Renal cortex interstitium (tissue), 11 donors: ENCODE measurements around the gene GTF2H4. TPM values are rescaled to one million over a fixed set of nuclear protein-coding genes. Genes with fewer than 3 reads are reported as not detected.
"Not testable (repeated sequence)": the region's sequence is repeated elsewhere in the genome, so short reads cannot be mapped to it uniquely, and the experiment has no call there.

Experiments used
- DNase-seq, 11 donors: peaks; one replicate each; pipeline ENCODE4 v3.0.0-alpha.2; 2013; ENCODE audit warnings: low read depth in 9 of 11, low spot score in 4 of 11; ENCODE audit errors: extremely low read depth in 1 of 11
- polyA plus RNA-seq, 3 donors: library from polyadenylated mRNA; unstranded; fragments of 120-200 nt; gene quantifications; one replicate each; pipeline ENCODE4 v1.2.1, GENCODE V29; 2013; ENCODE audit not compliant: insufficient read length in 3 of 3

Gene GTF2H4
- polyA plus RNA-seq, 3 donors, result 41.4 to 54.3 (median 48.3) TPM

DNA sequence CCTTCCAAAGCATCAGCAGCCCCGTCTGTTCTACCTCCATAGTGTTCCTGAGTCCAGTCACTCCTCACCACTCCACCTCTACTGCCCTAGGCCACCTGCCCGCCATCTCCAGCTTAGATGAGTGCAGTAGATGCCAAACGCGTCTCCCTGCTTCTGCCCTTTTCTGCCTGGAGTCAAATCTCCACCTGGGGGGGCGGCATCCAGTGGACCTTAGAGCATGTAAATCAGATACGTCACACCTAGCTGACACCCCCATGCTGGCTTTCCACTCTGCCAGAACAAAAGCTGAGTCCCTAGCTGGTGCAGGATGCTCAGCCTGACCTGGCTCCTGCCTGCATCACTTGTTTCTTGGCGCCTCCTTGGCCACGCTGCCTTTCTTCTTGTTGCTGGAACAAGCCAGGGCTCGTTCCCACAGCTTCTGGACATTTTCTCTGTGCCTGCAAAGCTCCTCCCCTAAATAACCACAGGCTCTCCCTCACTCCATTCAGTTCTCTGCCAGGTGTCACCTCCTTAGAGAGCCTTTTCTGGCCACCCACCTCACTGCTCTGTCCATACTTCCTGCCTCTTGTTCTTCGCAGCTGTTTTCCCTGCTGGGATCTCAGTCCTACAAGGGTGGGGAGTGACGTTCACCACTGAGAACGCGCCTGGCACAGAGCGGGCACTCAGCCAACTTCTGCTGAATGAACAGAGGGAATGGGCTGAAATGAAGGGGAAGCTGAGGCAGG is 17.9 kb upstream of the GTF2H4 start:
- DNase-seq, result no peak

DNA sequence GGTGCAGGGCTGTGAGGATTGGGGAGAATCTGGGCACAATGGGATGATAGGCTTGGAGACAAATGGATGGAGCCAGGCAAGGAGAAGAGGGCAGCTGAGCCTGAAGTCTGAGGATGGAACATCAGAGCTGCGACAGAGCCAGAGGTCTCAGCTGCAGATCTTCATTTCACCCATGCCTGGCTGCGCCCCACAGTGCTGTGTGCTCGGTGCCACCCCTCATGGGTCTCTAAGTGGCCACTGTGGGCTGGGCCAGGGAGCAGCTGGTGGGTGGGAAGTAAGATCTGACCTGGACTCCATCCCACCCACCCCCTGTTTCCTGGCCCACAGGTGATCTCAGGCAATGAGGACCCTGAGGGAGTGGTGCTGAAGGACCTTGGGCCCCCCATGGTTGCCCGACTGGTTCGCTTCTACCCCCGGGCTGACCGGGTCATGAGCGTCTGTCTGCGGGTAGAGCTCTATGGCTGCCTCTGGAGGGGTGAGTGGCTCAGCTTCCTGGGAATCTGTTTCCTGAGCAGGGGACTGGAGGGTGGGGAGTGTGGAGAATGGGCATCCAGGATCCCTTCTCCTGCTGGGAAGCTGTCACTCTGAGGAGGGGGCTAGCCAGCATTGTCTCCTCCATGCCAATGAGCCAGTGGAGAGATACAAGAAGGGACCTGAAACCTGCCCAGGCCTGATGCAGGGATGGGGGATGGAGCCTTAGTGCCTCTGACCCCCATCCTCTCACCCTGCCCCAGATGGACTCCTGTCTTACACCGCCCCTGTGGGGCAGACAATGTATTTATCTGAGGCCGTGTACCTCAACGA is 17.2 kb upstream of the GTF2H4 start:
- DNase-seq, result no peak

DNA sequence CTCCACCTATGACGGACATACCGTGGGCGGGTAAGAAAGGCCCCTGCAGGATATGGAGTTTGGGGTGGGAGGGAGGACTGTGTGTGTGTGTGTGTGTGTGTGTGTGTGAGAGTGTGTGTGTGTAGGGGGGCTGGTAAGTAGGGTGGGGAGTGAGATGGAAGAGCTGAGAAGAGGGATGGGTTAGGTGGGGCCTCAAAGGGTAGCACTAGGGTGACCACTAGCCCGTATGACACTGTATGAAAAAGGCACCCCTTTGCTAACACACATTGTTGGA is 16.6 kb upstream of the GTF2H4 start:
- no peak for DNase-seq

DNA sequence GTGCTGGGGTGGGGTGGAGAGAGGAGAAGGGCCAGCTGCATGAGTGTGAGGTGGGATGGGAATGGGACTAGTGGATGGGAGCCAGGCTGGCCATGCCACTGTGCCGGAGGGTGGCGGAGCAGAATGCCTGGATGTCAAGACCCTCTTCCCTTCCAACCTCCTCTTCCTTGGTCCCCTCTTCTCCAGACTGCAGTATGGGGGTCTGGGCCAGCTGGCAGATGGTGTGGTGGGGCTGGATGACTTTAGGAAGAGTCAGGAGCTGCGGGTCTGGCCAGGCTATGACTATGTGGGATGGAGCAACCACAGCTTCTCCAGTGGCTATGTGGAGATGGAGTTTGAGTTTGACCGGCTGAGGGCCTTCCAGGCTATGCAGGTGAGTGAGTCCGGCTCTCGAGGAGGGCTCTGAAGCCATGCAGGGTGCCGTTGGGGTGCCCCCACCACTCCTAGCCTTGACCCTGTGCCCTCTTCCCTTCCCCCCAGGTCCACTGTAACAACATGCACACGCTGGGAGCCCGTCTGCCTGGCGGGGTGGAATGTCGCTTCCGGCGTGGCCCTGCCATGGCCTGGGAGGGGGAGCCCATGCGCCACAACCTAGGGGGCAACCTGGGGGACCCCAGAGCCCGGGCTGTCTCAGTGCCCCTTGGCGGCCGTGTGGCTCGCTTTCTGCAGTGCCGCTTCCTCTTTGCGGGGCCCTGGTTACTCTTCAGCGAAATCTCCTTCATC is 16.0 kb upstream of the GTF2H4 start:
- DNase-seq, result no peak

DNA sequence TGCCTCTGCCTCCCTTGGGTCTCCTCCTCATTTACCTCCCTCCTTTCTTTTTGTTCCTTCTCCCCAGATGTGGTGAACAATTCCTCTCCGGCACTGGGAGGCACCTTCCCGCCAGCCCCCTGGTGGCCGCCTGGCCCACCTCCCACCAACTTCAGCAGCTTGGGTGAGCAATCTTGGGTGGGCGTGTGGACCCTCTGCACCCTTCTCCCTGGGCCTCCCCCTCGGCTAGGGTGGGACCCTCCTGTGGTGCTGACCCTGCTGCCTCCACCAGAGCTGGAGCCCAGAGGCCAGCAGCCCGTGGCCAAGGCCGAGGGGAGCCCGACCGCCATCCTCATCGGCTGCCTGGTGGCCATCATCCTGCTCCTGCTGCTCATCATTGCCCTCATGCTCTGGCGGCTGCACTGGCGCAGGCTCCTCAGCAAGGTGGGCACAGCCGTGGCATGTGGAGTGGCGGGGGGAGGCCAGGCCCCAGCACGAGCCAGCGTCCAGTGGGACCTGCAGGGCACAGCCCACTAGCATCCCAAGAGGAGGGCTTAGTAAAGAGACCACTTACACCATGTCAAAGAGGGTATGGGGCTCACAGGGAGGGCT is 14.9 kb upstream of the GTF2H4 start:
- no peak for DNase-seq

DNA sequence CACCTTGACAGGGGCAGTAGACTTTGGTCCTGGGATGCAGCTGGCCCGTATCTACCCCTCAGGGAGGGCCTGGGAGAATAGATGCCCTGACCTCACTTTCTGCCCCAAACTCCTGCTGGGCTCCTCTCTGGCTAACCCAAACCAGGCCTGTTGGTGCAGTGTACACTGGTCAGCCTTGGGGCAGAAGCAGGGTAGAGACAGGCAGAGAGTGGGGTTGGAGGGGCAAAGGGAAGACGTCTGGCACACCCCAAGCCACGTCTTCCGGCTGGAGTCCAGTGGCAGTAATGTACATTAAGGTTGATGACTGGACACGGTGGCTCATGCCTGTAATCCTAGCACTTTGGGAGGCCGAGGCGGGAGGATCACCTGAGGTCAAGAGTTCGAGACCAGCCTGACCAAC is 14.3 kb upstream of the GTF2H4 start:
- DNase-seq, result no peak

DNA sequence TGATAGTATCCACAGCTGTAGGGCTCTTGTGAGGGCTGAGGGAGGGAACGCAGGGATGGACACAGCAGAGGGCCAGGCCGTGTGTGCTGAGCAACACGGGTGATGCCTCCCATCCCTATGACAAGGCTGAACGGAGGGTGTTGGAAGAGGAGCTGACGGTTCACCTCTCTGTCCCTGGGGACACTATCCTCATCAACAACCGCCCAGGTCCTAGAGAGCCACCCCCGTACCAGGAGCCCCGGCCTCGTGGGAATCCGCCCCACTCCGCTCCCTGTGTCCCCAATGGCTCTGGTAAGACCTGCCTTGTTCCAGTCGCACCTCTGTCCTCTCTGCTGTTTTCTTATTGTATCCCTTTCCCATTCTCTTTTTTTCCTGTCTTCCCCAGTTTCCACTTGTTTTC is 13.6 kb upstream of the GTF2H4 start:
- no peak for DNase-seq

DNA sequence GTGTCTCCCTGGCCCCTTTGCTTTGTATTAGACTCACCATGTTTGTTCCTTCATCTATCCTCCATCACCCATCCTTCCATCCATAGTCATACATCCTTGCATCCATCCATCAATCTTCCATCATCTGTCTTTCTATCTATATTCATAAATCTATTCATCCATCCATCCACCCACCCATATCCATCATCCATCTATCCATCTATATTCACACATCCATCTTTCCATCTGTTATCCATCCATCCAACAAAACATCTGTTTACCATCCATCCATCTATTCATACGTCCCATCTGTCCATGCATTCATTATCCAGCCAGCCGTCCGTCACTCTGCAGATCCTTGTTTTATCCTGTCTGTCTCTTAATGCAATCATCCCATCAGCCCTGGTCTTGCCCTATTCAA is 13.1 kb upstream of the GTF2H4 start:
- no peak for DNase-seq

DNA sequence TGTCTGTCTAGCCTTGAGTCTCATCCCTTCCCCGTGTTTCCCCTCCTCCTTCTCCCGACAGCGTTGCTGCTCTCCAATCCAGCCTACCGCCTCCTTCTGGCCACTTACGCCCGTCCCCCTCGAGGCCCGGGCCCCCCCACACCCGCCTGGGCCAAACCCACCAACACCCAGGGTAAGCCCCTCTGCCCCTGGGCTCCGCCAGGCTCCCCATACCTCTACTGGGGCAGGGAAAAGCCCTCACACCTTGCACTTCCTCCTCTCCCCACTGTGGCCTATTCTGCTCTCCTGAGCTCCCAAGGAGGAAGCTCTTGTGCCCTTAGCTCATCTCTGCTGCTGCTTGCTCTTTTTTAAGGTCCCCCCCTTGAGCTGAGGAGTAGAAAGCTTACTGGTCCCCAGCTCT is 12.7 kb upstream of the GTF2H4 start:
- no peak for DNase-seq

DNA sequence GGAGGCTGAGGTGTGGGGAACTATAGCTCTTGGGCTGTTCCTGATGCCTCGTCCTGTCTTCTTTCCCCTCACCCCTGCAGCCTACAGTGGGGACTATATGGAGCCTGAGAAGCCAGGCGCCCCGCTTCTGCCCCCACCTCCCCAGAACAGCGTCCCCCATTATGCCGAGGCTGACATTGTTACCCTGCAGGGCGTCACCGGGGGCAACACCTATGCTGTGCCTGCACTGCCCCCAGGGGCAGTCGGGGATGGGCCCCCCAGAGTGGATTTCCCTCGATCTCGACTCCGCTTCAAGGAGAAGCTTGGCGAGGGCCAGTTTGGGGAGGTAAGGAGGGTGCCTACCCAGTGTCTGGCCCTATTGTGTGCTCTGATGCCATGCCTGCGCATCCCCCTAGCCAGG is 11.5 kb upstream of the GTF2H4 start:
- no peak for DNase-seq

DNA sequence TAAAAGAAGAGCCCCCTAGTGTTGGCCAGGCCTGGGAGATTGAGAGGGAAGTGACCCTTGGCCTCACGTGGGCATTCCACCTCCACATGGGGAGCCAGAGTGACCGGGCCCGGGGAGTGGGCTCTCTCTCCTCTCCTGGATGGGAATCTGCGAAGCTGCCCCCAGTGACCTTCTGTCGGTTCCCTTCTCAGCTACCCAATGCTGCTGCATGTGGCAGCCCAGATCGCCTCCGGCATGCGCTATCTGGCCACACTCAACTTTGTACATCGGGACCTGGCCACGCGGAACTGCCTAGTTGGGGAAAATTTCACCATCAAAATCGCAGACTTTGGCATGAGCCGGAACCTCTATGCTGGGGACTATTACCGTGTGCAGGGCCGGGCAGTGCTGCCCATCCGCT is 10.1 kb upstream of the GTF2H4 start:
- DNase-seq, result no peak

DNA sequence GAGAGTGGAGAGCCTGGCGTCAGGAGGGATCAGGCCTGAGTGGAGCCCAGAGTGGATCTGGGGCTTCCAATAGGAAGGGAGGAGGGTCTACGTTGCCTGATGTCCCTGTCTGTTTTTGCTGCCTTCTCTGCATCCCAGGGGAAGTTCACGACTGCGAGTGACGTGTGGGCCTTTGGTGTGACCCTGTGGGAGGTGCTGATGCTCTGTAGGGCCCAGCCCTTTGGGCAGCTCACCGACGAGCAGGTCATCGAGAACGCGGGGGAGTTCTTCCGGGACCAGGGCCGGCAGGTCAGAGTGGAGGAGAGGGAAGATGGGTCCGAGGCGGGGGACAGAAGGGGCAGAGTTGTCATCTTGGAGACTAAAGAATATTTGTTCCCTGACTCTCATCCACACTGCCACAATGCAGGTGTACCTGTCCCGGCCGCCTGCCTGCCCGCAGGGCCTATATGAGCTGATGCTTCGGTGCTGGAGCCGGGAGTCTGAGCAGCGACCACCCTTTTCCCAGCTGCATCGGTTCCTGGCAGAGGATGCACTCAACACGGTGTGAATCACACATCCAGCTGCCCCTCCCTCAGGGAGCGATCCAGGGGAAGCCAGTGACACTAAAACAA is 9.2 kb upstream of the GTF2H4 start:
- DNase-seq, result no peak

DNA sequence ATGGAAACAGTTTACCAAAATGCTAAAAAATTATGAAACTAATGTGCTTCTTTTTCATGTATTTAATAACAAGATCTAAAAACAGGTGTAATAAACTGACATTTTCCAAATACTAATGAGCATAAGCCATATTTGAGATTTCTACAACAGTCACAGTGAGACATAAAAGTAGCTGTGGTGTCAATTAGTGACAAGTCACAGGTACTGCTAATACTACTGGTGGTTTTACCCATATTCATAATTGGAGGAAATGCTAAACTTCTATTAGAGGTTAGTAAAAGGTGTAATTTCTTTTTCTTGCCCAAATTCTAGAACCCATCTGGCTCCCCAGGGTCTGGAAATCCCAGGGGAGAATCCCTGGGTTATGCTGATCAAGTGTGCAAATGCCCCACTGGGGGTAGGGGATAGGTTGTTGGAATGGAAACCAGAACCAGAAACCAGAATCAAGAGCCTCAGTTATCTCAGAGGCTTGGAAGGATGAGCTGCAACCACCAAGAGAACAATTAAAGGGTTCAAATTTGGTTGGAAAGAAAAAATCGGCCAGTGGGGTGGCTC is 7.1 kb upstream of the GTF2H4 start:
- no peak for DNase-seq

DNA sequence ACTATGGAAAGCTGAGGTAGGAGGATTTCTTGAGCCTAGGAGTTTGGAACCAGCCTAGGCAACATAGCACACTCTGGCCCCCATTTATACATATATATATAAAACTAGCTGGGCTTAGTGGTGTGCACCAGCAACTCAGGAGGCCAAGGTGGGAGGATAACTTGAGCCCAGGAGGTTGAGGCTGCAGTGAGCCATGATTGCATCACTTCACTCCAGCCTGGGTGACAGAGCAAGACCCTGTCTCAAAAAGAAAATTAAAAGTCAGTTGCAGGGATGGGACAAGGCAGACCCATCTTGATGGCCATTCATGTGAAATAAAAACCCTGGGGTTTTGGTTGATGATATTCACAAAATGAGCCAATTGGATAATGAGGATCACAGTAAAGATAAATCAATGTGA is 6.6 kb upstream of the GTF2H4 start:
- no peak for DNase-seq

DNA sequence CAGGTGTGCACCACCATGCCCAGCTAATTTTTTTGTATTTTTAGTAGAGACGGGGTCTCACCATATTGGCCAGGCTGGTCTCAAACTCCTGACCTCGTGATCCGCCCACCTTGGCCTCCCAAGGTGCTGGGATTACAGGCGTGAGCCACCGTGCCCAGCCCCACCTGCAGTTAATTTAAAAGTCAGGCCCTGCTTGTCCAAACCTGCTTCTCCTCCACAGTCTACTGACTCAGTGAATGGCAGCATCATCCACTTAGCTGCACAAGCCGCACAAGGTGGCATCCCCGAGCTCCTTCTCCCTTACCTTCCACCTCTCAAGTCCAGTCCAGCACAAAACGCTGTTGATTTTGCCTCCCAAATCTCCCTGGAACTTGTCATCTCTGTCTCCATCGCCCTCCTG is 5.8 kb upstream of the GTF2H4 start:
- DNase-seq, result not testable (repeated sequence)

DNA sequence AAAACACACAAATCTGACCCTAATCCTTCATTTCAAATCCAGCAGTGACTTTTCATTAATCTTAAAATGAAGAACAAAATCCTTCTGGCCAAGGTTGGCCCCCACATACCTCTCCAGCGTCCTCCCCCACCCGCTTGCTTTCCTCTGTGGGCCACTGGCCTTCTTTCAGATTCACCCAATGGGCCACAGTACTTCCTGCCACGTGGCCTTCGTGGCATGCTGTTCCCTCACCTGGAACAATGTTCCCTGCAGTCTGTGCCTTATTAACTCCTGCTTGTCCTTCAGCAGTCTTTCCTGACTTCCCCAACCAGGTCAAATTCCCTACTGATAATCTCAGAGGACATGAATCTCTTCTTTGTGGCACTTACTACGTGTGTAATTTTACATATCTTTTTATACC is 5.3 kb upstream of the GTF2H4 start:
- no peak for DNase-seq

DNA sequence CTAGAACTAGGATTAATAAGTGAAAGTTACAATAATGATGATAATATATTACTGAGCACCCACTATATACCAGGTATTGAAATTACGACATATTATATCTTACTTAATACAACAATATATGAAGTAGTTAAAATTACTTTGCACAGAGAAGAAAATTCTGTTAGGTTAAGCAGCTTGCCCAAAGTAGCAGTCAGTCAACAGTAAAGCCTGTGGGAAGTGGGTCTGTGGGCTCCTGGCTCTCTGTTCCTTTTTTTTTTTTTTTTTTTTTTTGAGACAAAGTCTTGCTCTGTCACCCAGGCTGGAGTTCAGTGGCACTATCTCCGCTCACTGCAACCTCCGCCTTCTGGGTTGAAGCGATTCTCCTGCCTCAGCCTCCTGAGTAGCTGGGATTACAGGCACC is 4.8 kb upstream of the GTF2H4 start:
- DNase-seq, result no peak

DNA sequence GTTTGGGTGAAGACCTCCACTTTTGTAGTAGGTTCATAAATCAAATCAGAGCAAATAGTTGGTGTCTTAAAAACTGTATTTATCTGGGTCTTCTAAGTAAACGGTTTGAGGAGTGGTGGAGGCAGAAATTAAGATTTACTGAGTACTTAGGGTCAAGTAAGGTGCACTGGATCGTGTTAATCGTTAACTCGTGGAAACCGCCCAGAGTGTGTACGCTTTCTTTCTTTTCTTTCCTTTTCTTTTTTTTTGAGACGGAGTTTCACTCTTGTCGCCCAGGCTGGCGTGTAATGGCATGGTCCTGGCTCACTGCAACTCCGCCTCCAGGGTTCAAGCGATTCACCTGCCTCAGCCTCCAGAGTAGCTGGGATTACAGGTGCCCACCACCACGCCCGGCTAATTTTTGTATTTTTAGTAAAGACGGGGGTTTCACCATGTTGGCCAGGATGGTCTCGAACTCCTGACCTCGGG is 683 bp upstream of the GTF2H4 start:
- DNase-seq, result peak in 2 of 11 donors; percentile 24 to 43

DNA sequence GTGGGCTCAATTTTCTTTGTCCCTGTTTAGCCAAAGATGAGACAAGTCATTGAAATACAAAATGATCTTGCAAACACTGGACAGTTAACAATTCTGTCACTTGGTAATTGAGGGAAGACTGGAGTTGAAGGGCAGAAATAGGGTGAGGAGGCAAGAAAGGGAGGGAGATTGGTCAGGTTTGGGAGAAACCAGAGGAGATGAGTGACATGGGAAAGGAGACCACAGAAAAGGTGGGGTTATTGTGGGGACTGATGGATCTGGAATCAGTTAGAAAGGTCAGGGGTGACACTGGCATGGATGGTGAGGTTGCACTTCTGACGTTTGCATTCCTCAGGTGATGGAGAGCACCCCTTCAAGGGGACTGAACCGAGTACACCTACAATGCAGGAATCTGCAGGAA is 693 bp downstream of the GTF2H4 start:
- no peak for DNase-seq
